ENCODE results near the gene TPM4.

Gene TPM4

DNA sequence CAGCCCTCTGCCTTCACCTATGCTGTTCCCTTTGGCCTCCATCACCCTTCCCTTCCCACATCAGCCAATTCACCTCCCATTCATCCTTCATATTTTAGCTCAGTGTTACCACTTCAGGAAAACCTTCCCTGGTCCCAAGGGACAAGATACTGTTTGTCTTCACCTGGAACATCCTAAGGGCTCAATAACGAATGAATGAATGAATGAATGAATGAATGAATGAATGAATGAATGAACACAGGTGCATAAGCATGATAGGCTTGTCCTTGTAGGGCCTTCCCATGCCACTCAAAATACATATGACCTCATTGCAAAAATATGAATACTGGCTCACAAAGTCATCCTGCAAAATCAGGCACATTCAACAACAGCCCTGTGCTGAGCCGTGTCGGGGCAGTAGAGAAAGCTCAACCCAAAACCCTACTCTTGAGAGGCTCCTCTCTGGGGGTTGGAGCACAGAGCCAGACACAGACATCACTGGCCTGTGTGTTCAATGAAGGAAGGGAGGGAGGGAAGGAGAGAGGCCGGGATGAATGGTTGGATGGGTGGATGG lies 33.7 kb upstream of the TPM4 start:
- no peak for DNase-seq

DNA sequence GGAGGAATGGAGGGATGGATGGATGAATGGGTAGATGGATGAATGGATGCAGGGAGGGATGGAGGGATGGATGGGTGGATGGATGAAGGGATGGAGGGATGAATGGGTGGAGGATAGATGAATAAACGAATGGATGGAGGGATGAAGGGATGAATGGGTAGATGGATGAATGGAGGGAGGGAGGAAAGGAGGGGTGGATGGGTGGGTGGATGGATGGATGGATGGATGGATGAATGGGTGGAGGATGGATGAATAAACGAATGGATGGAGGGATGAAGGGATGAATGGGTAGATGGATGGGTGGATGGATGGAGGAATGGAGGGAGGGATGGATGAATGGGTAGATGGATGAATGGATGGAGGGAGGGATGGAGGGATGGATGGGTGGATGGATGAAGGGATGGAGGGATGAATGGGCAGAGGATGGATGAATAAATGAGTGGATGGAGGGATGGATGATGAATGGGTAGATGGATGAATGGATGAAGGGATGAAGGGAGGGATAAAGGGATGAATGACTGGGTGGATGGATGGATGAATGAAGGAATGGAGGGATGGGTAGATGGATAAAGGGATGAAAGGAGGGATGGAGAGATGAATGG lies 33.0 kb upstream of the TPM4 start:
- no peak for DNase-seq

DNA sequence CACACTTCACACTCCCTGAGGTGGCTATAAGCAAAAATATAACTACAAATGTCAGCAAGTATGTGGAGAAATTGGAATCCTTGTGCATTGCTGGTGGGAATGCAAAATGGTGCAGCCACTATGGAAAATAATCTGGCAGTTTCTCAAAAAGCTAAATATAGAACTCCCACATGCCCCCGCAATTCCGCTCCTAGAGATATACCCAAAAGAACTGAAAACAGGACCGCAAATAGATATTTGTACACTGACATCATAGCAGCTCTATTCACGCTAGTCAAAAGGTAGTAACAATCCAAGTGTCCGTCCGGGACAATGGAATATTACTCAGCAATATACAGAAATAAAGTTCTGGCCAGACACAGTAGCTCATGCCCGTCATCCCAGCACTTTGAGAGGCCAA lies 31.5 kb upstream of the TPM4 start:
- no peak for DNase-seq

DNA sequence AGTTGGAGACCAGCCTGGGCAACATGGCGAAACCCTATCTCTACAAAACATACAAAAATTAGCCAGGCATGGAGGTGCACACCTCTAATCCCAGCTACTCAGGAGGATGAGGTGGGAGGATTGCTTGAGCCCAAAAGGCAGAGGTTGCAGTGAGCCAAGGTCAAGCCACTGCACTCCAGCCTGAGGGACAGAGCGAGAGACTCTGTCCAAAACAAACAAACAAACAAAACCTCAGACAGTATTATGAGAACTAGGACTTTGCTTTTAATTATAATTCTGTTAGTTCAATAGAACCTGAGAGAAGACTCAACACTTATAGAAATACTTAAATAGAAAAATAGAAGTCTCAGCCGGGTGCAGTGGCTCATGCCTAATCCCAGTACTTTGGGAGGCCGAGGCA lies 31.1 kb upstream of the TPM4 start:
- DNase-seq, result no peak

DNA sequence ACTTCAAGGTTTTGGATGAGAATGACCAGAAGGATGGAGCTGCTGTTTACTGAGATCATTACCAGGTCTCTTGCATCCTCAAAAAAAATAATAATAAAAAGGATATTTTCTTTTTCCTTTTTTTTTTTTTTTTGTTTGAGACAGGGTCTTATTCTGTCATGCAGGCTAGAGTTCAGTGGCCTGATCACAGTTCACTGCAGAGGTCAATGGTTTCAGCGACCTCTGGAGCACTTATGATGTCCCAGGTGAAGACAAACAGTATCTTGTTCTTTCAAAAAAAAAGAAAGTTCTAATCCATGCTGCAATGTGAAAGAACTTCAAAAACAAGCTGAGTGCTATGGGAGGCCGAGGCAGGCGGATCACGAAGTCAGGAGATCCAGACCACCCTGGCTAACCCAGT lies 30.4 kb upstream of the TPM4 start:
- DNase-seq, result no peak

DNA sequence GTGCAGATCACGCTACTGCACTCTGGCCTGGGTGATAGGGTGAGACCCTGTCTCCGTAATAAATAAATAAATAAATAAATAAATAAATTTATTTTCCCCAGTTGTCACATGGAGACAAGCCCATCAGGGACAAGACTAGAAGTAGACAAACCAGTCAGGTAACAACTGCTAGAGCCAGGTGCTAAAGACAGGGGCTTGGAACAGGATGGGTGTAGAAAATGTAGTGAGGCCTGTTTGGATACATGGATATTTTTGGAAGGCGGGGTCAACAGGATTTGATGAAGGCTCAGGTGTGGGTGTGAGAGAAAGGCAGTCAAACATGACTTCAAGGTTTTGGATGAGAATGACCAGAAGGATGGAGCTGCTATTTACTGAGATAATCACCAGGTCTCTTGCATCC lies 27.7 kb upstream of the TPM4 start:
- DNase-seq, result no peak

DNA sequence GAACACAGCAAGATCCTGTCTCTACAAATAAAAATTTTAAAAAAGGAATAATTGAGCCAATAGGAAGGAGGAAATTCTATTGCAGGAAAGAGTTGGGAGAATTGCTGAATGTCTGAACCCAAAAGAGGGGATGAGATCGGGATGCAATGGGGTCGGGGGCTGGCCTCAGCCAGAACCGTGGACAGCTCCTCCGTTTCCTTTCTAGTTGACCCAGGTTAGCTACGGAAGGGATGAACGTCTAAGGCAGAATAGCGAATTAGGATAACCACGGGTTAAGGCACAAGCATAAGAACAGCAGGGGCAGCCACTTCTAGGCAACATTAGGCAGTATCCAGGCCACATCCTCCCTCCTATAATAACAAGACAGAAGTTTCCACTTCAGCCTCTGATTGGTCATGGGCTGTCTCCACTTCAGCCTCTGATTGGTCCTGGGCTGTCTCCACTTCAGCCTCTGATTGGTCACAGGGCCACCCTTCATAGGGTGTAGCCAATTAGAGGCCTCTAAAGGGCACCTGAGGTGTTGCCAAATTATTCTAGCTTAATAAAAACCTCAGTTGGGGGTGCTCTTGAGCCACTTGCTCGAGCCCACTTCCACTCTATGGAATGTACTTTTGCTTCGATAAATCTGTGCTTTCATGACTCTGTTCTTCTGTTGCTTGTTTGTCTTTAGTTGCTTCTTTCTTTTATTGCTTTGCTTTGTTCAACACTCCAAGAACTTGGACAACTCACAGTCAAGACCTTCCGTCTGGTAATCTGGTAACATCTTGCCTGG lies 24.9 kb upstream of the TPM4 start:
- DNase-seq, result no peak

DNA sequence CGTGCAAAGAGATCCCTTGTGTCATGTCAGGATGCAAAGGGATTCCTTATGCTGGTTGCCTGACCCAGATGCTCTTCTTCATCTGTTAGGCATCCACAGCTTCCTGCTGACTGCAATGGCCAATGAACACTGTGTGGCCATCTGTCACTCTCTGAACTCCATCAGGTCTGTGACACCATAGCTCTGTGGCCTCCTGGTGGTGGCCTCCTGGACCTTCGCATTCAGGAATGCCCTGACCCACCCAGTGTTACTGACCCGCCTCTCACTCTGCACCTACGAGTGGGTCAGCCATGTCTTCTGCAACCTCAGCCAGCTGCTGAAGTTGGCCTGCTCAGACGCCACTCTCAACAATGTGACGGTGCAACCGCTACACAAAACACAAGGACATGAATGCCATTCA lies 23.9 kb upstream of the TPM4 start:
- no peak for DNase-seq

DNA sequence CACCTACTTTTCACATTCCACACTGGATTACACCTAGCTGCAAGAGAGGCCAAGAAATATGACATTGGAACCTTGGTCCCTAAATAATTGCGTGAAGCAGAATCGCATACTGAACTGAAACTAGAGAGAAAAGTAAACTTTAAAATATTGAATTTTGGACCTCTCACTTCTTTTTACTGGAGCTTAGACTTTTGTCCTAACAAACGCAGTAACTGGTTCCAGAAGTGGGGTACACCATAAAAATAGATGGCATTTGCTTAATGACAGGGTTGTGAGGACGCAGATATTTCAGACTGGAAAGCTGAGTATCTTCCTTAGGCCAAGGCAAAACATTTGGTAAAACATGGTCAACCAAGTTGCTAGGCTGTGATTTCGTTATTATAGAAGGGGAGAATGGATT lies 19.2 kb upstream of the TPM4 start:
- DNase-seq, result no peak

DNA sequence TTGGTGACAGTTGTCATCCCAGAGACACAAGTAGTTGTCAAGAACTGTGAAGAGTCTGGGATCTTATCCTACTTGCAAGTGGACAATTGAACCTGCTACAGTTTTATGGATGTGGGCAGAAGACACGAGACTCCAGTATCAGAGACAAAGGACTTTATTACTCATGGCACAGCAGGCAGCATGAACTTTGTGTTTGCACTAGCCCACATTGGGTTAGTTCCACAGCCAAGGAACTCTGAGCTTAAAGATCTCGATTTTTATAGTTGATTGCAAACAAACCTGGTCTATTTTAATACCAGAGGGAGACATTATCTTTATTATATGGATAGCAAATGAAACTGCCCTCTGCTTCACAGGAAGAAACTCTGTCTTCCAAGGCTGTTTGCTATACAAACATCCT lies 16.0 kb upstream of the TPM4 start:
- DNase-seq, result no peak

DNA sequence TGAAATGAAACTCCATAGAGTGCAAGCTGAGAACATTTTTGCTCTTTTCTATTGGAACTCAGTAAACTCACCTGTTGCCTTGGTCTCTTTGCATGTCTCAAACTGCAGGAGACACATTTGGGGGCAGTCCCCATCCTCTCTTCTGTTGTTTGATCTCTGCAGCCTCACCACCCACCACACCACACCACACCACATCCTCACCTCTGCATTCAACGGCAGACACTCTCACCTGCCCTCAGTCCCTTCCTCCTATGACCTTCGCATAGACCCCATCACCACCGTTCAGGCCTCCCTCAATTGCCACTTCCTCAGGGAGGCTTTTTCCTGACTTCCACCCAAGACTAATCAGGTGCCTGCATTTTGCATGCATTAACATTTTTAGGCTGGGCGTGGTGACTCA lies 14.4 kb upstream of the TPM4 start:
- no peak for DNase-seq

DNA sequence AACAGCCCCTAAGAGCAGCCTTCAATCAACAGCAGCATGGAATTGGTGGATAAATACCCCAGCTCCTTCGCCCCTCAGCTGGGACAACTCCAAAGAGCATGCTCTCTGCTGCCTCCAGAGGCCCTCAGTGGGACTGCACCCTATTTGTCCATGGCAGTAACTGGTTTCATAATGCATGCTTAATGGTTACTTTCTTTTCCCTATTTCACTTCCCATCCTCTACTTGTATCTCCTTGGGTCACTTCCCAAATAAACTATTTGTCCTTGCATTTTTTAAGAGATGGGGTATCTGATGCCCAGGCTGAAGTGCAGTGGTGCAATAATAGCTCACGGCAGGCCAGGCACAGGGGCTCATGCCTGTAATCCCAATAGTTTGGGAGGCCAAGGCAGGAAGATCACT lies 13.5 kb upstream of the TPM4 start:
- no peak for DNase-seq

DNA sequence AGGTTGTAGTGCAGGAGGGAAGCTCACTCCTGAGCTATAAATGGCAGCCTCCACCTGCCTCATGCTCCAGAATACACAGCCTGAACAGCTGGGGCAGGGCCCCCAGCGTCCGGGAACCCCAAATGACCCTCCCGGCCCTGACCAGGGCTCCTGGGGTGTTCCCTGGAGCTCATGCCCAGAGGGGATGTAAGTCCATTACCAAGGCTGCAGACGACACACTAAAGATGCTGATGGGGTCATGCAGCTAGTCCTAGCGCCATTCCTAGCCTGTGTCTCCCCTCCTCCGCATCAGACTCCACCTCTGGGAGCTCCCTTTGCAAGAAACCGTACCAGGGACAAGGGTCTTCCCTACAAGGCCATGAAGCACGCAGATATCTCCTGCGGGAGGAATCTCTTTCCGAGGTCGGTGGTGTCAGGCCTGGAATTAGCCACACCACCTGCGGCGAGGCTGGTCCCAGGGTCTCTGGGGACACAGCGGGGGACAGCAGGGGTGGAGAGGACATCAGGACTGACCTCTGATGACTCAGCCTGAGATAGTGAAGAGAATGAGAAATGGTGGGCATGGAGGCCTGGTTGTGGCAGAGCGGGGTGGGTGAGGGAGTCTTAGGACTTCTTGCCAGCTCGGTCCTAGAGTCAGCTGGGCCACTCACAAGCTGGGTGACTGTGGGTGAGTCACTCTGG lies 11.9 kb upstream of the TPM4 start:
- DNase-seq, result no peak

DNA sequence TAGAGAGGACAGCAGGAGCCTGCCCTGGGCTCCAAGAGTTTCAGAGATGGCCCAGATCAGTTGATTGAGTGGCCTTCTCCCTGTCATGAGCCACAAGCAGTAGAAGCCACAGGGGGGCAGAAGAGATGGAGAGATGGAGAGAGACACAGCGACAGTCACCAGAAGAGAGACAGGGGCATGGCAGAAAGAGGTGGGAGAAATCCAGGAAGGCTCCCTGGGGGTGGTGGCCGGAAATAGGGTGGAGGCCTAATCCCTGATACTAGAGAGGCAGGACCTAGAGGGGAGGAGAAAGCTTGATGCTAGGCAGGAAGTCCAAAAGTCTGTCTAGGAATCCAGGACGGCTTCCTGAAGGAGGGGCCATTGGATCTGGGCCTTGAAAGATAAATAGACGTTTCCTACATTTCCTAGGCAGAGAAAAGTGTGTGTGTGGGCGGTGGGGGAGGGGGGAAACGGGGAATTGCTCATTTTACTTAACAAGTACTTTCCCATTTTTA lies 9.6 kb upstream of the TPM4 start:
- DNase-seq, result no peak

DNA sequence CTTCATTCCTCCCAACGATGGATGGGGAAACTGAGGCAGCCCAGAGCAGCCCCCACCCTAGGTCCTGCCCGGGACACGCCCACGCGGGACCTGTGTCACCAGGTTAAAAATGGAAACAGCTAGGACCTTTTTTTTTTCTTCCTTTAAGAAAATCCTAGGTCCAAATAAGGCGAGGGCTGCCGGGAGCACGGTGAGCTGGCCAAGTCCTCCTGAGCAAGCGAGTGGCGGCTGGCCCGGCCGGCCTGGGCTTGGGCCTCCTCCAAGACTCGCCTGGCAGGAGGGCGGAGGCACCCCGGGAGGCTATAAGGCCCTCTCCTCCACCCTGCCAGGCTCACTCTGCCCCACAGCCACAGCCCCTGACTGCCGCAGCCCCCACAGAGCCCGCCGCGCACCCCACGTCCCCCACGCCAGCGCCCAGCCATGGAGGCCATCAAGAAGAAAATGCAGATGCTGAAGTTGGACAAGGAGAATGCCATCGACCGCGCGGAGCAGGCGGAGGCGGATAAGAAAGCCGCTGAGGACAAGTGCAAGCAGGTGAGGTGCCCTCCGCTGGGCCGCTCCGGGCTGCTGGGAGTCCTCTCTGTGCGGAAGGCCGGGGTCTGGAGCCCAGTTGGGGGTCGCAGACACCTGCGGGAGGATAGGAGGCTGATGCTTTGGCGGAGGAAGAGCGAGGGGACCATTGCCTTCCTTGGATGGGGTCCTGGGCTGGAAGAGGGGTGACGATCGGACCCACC lies 8.9 kb upstream of the TPM4 start:
- DNase-seq, result no peak

DNA sequence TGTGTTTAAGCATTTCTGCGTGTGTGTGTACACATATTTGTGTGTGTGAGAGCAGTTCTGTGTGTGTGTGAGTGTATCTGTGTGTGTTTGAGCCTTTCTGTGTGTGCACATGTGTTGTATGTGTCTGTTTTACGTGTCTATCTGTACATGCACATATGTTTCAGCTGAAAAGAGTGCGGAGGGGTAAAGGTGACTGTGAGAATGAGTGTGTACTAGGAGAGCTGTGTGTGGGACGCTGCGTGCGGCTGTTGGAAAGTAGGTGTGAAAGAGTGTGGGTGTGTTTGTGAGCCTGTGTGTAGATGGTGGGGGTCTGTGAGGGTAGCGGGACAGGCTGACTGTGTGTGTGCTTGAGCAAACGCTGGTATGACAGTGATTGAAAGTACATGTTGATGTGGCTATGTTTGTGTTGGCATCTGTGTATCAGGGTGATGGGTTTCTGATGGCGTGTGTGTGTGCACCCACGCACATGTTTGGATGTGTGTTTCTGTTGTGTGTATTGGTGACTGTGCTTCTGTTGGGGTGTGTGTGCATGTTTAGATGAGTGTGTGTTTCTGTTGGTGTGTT lies 7.5 kb upstream of the TPM4 start:
- DNase-seq, result no peak

DNA sequence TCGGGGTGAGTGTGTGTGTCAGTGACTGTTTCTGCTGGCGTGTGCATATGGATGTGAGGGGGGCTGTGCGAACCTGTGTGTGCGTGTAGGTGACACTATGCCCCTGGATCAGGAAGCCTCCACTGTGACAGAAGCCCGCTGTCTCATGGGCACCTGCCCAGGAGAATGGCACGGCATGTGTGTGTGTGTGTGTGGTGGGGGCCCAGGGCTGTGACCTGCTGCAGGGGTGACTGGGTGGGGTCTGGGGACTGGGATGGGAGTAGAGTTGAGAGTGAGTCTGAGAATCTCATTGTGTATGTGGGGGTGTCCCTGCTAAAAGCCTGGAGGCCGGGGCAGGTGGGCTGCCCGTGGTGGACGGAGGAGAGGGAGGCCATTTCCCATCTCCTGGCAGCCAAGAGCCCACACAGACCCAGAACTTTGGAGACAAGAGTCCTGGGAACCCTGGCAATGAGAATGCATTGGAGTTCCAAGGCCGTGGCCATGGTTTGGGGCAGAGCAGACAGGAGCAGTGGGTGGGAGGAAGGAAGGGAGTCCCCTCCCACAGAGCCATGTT lies 6.4 kb upstream of the TPM4 start:
- DNase-seq, result no peak

DNA sequence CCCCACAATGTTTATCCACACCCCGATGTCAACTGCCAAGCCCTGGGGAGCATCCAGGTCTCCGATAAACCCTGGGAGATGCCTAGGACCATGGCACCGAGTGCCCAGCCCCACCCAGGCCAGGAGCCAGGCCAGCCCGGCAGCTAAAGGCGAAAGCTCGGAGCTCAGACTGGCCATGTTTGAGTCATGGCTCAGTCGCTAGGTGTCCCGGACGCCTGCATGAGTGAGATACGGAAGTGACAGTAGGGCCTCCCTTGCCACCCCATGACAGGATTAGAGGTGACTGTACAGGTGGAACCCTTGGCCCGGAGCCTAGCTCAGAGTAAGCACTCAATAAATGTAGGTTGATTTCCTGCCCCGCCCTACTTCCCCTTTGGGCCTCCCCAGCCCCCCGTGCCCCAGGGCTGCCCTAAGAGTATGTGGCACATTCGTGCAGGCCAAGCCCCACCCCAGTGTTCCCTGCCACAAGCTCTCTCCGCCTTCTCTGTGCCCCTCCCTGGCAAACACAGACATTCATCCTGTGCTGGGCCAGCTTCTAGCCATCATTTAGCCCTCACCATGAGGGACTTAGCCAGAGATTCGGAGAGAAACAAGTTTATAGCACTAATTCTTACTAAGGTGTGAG lies 5.8 kb upstream of the TPM4 start:
- no peak for DNase-seq

DNA sequence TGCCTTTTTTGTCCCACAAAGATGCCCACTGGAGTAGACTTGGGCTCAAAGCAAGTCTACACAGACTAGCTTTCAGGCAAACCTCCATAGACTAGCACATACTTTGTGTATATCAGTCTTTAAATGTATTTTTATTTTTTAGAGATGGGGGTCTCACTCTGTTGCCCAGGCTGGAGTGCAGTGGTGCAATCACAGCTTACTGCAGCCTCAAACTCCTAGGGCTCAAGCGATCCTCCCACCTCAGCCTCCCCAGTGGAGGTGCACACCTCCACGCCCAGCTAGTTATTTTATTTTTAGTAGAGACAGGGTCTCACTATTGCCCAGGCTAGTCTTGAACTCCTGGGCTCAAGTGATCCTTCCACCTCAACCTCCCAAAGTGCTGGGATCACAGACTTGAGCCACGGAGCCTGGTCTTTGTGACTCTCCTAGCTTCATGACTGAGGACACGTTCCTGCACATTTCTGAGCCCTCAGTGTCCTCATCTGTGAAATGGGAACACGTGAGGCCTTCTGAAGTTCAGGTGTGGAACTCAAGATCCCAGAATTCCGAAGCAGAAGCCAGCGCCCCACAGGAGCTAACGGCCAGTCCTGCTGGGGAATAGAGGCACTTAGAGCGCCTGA lies 5.1 kb upstream of the TPM4 start:
- DNase-seq, result no peak

DNA sequence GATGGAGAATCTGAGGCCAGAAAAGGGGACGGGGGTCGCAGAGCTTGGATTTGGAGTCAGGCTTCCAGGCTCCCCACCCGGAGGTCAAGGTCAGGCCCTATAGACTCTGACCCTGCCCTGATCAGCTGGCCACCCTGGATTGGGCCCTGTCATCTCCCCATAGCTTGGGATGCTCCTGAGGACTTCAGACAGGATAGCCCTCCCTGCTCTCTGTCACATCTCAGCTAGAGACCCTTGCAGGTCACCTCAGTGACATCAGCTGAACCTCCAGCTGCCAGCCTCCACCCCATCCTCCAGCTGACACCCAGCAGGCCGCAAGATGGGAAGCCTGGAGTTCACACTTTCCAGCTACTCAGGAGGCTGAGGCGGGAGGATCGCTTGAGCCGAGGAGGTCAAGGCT lies 2.8 kb upstream of the TPM4 start:
- no peak for DNase-seq

DNA sequence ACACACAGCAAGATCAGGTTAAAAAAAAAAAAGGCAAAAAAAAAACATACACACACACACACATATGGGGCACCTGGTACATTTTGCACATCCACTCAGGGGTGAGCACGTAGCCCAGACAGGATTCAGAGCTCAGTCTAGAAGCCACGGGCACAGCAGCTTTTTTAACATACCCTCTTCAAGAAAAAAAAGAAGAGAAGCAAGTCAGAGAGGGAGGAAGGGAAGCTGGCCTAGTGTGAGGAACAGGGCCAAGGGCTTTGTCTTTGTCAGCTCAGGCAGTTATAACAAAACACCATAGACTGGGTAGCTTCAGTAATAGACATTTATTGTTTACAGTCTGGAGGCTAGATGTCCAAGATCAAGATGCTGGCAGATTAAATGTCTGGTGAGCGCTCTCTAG lies 2.3 kb upstream of the TPM4 start:
- DNase-seq, result no peak

Measured in NCI-H1436 (cell line).